Nephron (organoid): ENCODE data around the gene BCL7A.

Experiments
- H3K27ac Mint-ChIP-seq, 3 experiments: 2 replicates each; pipeline ENCODE4 v1.8.0; 2020; ENCODE audit warnings: mixed read lengths in 3 of 3, mild to moderate bottlenecking in 2 of 3, moderate library complexity in 1 of 3
- H3K27me3 Mint-ChIP-seq: 2 replicates; pipeline ENCODE4 v1.8.0; 2021; ENCODE audit warnings: low read depth, mild to moderate bottlenecking, moderate library complexity, mixed read lengths
- H3K36me3 Mint-ChIP-seq: 2 replicates; pipeline ENCODE4 v1.8.0; 2020; ENCODE audit warnings: low read depth, mixed read lengths
- H3K4me1 Mint-ChIP-seq: 2 replicates; pipeline ENCODE4 v1.8.0; 2020; ENCODE audit warnings: mixed read lengths
- H3K4me3 Mint-ChIP-seq, 3 experiments: 2 replicates each; pipeline ENCODE4 v1.8.0; 2020; ENCODE audit warnings: mild to moderate bottlenecking in 3 of 3, mixed read lengths in 3 of 3, moderate library complexity in 2 of 3
- H3K9me3 Mint-ChIP-seq: 2 replicates; pipeline ENCODE4 v1.8.0; 2020; ENCODE audit warnings: mixed read lengths
- CTCF ChIP-seq, 3 experiments: fragments of 200-600 bp; sonication (generic); IDR thresholded peaks; one replicate each; pipeline ENCODE4 v1.5.0; 2021; ENCODE audit warnings: antibody characterized with exemption in 3 of 3; ENCODE audit not compliant: unreplicated experiment in 3 of 3

The BCL7A gene

GRCh38 chr12:121996050-121996944, 25.4 kb upstream of the BCL7A start:
- Mint-ChIP-seq H3K36me3 (peaks cover 3% of the 10 kb centered on the region), H3K27ac (peak overlapping the region in 2 of 3 experiments; percentile 27 to 72), H3K4me1 (no peaks in the 10 kb centered on the region), H3K9me3 (peaks cover 4% of the 10 kb centered on the region), H3K4me3 (no peak overlapping the region), H3K27me3 (no peaks in the 10 kb centered on the region)
- no peak for TF ChIP-seq CTCF (IDR thresholded peaks at IDR 0.05; ENCODE audit: unreplicated experiment in 3 of 3)

- Mint-ChIP-seq H3K4me3 (no peak overlapping the region), H3K9me3 (peaks cover 4% of the 10 kb centered on the region), H3K27me3 (peaks cover 4% of the 10 kb centered on the region), H3K4me1 (no peaks in the 10 kb centered on the region), H3K36me3 (peaks cover 3% of the 10 kb centered on the region), H3K27ac (peak overlapping the region in 1 of 3 experiments; percentile 72)
- TF ChIP-seq CTCF (IDR thresholded peaks at IDR 0.05; ENCODE audit: unreplicated experiment in 3 of 3), result no peak
These were observed 24.6 kb upstream of the BCL7A start for GRCh38 chr12:121996945-121997612.

GRCh38 chr12:122001466-122002209, 20.0 kb upstream of the BCL7A start:
- H3K27me3 Mint-ChIP-seq, result peaks cover 4% of the 10 kb centered on the region
- no peak for TF ChIP-seq CTCF (IDR thresholded peaks at IDR 0.05; ENCODE audit: unreplicated experiment in 3 of 3)
- peaks cover 7% of the 10 kb centered on the region for H3K36me3 Mint-ChIP-seq
- H3K27ac Mint-ChIP-seq, result no peak overlapping the region
- H3K9me3 Mint-ChIP-seq, result peaks cover 4% of the 10 kb centered on the region
- peaks cover 5% of the 10 kb centered on the region for H3K4me1 Mint-ChIP-seq
- no peak overlapping the region for H3K4me3 Mint-ChIP-seq

GRCh38 chr12:122003651-122004611, 17.8 kb upstream of the BCL7A start:
- TF ChIP-seq CTCF (IDR thresholded peaks at IDR 0.05; ENCODE audit: unreplicated experiment in 3 of 3), result no peak
- peaks cover 4% of the 10 kb centered on the region for H3K9me3 Mint-ChIP-seq
- no peak overlapping the region for H3K4me3 Mint-ChIP-seq
- H3K36me3 Mint-ChIP-seq, result peaks cover 7% of the 10 kb centered on the region
- H3K27me3 Mint-ChIP-seq, result peaks cover 4% of the 10 kb centered on the region
- H3K27ac Mint-ChIP-seq, result no peak overlapping the region
- peaks cover 5% of the 10 kb centered on the region for H3K4me1 Mint-ChIP-seq

- peaks cover 5% of the 10 kb centered on the region for H3K36me3 Mint-ChIP-seq
- no peak overlapping the region for H3K27ac Mint-ChIP-seq
- H3K4me1 Mint-ChIP-seq, result peaks cover 5% of the 10 kb centered on the region
- peaks cover 2% of the 10 kb centered on the region for H3K9me3 Mint-ChIP-seq
- H3K27me3 Mint-ChIP-seq, result peaks cover 4% of the 10 kb centered on the region
- TF ChIP-seq CTCF (IDR thresholded peaks at IDR 0.05; ENCODE audit: unreplicated experiment in 3 of 3), result no peak
- no peak overlapping the region for H3K4me3 Mint-ChIP-seq
These were observed 17.0 kb upstream of the BCL7A start for GRCh38 chr12:122004633-122005071.
